GM13976 (cell line): ENCODE results near the gene TENM4.
A peak's percentile ranks its signal among the peaks of the same experiment; 100 is the strongest.

Experiments
- DNase-seq: peaks from one replicate; pipeline ENCODE4 v3.0.0; 2012; ENCODE audit warnings: low spot score
- CTCF ChIP-seq: IDR thresholded peaks from 2 replicates; pipeline ENCODE4 v1.5.1; 2012; ENCODE audit warnings: borderline replicate concordance, mild to moderate bottlenecking; ENCODE audit not compliant: insufficient read depth; ENCODE audit errors: extremely low read depth, missing control alignments, control extremely low read depth
- in situ Hi-C: fragments of 300-500 bp; cut with MboI; formaldehyde crosslinking; loops from one replicate; pipeline ENCODE4 v1.12.0; 2022; ENCODE audit warnings: low sequenced_read_pairs, mixed read lengths, inconsistent platforms; ENCODE audit not compliant: unreplicated experiment

Gene TENM4

GRCh38 chr11:79434283-79434682, 6.5 kb downstream of the TENM4 start:
- peak; percentile 17 for DNase-seq
- TF ChIP-seq CTCF = no peak
- in situ Hi-C loops = no loop called here

- TF ChIP-seq CTCF = no peak
- DNase-seq = no peak
- in situ Hi-C loops = no loop called here
Measured at GRCh38 chr11:79432138-79432537, 8.7 kb downstream of the TENM4 start.

- DNase-seq = no peak
- no peak for TF ChIP-seq CTCF
- in situ Hi-C loops = no loop called here
Measured at GRCh38 chr11:79431535-79431934, 9.3 kb downstream of the TENM4 start.

- in situ Hi-C loops = no loop called here
Measured at GRCh38 chr11:79430280-79430679, 10.6 kb downstream of the TENM4 start.

GRCh38 chr11:79428406-79428805, 12.4 kb downstream of the TENM4 start:
- TF ChIP-seq CTCF = no peak
- DNase-seq = no peak
- in situ Hi-C loops = no loop called here

More at GRCh38 chr11:79430280-79430679, 10.6 kb downstream of the TENM4 start:
- DNase-seq = no peak
- TF ChIP-seq CTCF = no peak

GRCh38 chr11:79427611-79428327, 13.1 kb downstream of the TENM4 start:
- in situ Hi-C loops = no loop called here
- no peak for DNase-seq
- TF ChIP-seq CTCF = no peak
